ENCODE data around the gene FOXD2. TPM values are rescaled to one million over a fixed set of nuclear protein-coding genes. Genes with fewer than 3 reads are reported as not detected.

FOXD2 gene
- total RNA-seq, 2 donors from 2014 or later = 0.26 TPM; not detected in 1

DNA sequence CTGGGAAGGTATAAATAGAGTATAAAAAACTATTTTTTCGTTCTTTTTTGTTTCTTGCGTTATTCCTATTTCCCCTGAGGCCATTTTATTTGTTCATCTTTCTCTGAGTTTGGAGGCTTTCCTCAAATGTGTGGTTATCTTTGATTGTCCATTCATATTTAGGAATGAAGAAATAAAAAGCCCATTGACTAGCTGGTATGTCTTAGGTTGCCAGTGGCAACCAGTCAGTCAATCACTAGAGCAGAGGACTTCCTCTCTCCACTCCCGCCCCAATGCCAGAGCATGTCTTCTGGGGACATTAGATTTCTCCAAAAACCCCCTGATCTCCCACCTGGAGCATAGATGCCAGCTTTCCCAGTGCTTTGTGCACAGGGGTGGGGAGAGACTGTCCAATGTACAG, 42.4 kb upstream of the FOXD2 start:
- DNase-seq (no peak), ATAC-seq (no peak)
- TF ChIP-seq, protein P1, sequence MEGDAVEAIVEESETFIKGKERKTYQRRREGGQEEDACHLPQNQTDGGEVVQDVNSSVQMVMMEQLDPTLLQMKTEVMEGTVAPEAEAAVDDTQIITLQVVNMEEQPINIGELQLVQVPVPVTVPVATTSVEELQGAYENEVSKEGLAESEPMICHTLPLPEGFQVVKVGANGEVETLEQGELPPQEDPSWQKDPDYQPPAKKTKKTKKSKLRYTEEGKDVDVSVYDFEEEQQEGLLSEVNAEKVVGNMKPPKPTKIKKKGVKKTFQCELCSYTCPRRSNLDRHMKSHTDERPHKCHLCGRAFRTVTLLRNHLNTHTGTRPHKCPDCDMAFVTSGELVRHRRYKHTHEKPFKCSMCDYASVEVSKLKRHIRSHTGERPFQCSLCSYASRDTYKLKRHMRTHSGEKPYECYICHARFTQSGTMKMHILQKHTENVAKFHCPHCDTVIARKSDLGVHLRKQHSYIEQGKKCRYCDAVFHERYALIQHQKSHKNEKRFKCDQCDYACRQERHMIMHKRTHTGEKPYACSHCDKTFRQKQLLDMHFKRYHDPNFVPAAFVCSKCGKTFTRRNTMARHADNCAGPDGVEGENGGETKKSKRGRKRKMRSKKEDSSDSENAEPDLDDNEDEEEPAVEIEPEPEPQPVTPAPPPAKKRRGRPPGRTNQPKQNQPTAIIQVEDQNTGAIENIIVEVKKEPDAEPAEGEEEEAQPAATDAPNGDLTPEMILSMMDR (IDR thresholded peaks at IDR 0.05) = no peak
- TF ChIP-seq POLR2A (IDR thresholded peaks at IDR 0.05) = no peak
- no peaks in the 10 kb centered on the region for H3K36me3 ChIP-seq (replicated peaks in 1 of 2; ENCODE audit: insufficient read depth in 1 of 2, low read depth in 2 of 2)
- 71 to 77% methylated on average over 3 of the region's 3 CpGs for WGBS, 2 donors
- H3K4me3 ChIP-seq = no peak overlapping the region
- H3K9me3 ChIP-seq = no peaks in the 10 kb centered on the region
- no peaks in the 10 kb centered on the region for H3K27me3 ChIP-seq
- no peaks in the 10 kb centered on the region for H3K4me1 ChIP-seq
- no peak overlapping the region for H3K27ac ChIP-seq
- intact Hi-C loops (cut with DNase I) = no loop called here

DNA sequence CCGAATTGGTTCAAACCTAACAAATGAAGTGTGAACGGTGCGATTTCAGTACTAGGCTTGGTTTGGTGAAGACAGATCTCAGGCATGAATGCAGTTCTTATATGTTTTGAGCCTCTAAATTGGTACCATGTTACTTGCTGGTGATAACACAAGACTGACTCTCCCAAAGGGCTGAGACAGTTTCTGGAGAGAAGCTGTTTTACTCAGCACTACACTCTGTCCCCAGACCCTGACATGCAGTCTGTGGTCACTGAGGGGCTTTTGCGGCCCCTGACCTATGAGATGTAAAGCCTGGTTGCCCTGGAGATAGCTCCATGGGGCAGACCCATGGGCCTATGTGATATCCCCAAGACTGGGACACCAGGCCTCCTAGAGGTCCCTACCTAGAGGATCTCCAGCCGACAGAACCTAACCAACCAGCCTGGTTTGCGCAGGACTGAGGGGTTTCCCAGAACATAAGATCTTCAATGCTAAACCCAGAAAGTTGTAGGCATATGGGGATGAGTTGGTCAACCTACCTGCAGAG, 41.1 kb upstream of the FOXD2 start:
- DNase-seq (no peak), ATAC-seq (no peak)
- Histone ChIP-seq H3K9me3 (no peaks in the 10 kb centered on the region), H3K27ac (no peak overlapping the region), H3K27me3 (no peaks in the 10 kb centered on the region), H3K36me3 (replicated peaks in 1 of 2; ENCODE audit: insufficient read depth in 1 of 2, low read depth in 2 of 2) (no peaks in the 10 kb centered on the region), H3K4me1 (no peaks in the 10 kb centered on the region), H3K4me3 (no peak overlapping the region)
- WGBS, 2 donors = 86 to 94% methylated on average over 3 to 6 of the region's 6 CpGs
- intact Hi-C loops (cut with DNase I) = no loop called here
- TF ChIP-seq, protein P1 (IDR thresholded peaks at IDR 0.05) = no peak
- no peak for TF ChIP-seq POLR2A (IDR thresholded peaks at IDR 0.05)

DNA sequence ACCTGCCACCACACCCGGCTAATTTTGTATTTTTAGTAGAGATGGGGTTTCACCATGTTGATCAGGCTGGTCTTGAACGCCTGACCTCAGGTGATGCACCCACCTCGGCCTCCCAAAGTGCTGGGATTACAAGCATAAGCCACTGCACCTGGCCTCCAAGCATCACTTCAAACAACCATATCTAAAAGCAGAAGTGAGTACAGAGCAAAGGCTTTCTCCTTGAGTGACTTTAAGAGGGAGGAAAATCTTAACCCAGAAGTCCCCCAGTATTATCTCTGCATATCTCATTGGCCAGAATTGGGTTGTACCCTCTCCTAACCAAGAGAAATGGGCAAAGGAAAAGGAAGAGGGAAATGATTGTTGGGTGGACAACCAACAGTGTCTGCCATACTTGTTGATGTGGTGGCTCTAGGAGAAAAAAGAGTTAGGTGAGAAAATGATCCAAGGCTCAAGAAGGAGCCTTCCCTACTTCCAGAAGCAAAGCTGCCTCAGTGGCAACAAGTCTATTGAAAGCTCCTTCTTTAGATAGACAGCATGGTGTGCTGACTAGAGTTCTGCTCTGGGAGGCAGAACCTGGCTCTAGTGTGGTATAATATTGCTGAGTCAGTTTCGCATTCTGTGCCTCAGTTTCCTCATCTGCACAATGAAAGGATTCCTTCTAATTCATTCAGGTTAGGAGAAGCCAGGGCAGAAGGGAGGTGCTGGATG, 38.6 kb upstream of the FOXD2 start:
- no peak overlapping the region for H3K27ac ChIP-seq
- 79 to 88% methylated on average over 4 of the region's 4 CpGs for WGBS, 2 donors
- no peaks in the 10 kb centered on the region for H3K36me3 ChIP-seq (replicated peaks in 1 of 2; ENCODE audit: insufficient read depth in 1 of 2, low read depth in 2 of 2)
- DNase-seq (no peak), ATAC-seq (no peak)
- TF ChIP-seq, protein P1 (IDR thresholded peaks at IDR 0.05) = no peak
- TF ChIP-seq POLR2A (IDR thresholded peaks at IDR 0.05) = no peak
- no peak overlapping the region for H3K4me3 ChIP-seq
- H3K9me3 ChIP-seq = no peaks in the 10 kb centered on the region
- no peaks in the 10 kb centered on the region for H3K27me3 ChIP-seq
- intact Hi-C loops (cut with DNase I) = no loop called here
- no peaks in the 10 kb centered on the region for H3K4me1 ChIP-seq

DNA sequence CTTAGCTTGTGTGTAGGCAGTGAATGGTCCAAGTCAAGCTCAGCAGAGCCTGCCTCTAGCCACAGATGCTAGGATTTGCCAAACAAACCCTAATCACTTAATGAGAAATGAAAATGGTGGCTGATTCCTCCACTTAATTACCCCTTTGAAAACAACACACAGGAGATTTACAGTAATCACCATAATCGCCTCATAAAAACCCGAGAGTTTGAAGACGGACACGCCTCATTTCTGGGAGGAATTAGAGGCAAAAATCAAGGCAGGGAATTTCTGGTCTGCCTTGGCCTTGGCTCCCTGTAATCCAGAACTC, 38.0 kb upstream of the FOXD2 start:
- 95 to 97% methylated on average over 4 of the region's 4 CpGs for WGBS, 2 donors
- ATAC-seq = no peak
- H3K4me1 ChIP-seq = no peaks in the 10 kb centered on the region

More for the DNA sequence above, 38.0 kb upstream of the FOXD2 start:
- no peak for DNase-seq
- Histone ChIP-seq H3K36me3 (replicated peaks in 1 of 2; ENCODE audit: insufficient read depth in 1 of 2, low read depth in 2 of 2) (no peaks in the 10 kb centered on the region), H3K4me3 (no peak overlapping the region), H3K27ac (no peak overlapping the region), H3K27me3 (no peaks in the 10 kb centered on the region), H3K9me3 (no peaks in the 10 kb centered on the region)
- intact Hi-C loops (cut with DNase I) = no loop called here
- TF ChIP-seq POLR2A (IDR thresholded peaks at IDR 0.05) = no peak
- TF ChIP-seq, protein P1 (IDR thresholded peaks at IDR 0.05) = no peak

Measured in body of pancreas (tissue), 4 donors.